GM12874 (cell line): Measurements from ENCODE around the gene ZNF330.

Source experiments
- CTCF ChIP-seq: IDR thresholded peaks from 2 replicates; pipeline ENCODE4 v1.5.1; 2011; ENCODE audit warnings: low read depth, mild to moderate bottlenecking, control low read depth, low read length, moderate library complexity; ENCODE audit not compliant: insufficient read depth

Gene ZNF330

GRCh38 chr4:141240671-141241070, 20.0 kb downstream of the ZNF330 start:
- TF ChIP-seq CTCF: no peak

GRCh38 chr4:141241986-141242385, 21.3 kb downstream of the ZNF330 start:
- TF ChIP-seq CTCF: no peak

GRCh38 chr4:141244419-141244818, 23.7 kb downstream of the ZNF330 start:
- no peak for TF ChIP-seq CTCF

GRCh38 chr4:141246243-141246642, 25.5 kb downstream of the ZNF330 start:
- TF ChIP-seq CTCF: no peak

- TF ChIP-seq CTCF: no peak
Observed at GRCh38 chr4:141246683-141247429, 26.2 kb downstream of the ZNF330 start.

- no peak for TF ChIP-seq CTCF
Observed at GRCh38 chr4:141247430-141247780, 26.7 kb downstream of the ZNF330 start.

- no peak for TF ChIP-seq CTCF
Observed at GRCh38 chr4:141248029-141248428, 27.3 kb downstream of the ZNF330 start.
